Hematopoietic multipotent progenitor cell treated with erythropoietin and hydrocortisone succinate and interleukin-3 and kit ligand, for 8 days (in vitro differentiated cells): ENCODE data around the gene OXSR1.
"Not testable (repeated sequence)": the region's sequence is repeated elsewhere in the genome, so short reads cannot be mapped to it uniquely, and the experiment has no call there.

Experiments used
- DNase-seq: peaks from one replicate; pipeline ENCODE4 v3.0.0-alpha.2; 2015

Gene OXSR1

GRCh38 chr3:38128303-38128655, 37.1 kb upstream of the OXSR1 start:
- no peak for DNase-seq

DNA sequence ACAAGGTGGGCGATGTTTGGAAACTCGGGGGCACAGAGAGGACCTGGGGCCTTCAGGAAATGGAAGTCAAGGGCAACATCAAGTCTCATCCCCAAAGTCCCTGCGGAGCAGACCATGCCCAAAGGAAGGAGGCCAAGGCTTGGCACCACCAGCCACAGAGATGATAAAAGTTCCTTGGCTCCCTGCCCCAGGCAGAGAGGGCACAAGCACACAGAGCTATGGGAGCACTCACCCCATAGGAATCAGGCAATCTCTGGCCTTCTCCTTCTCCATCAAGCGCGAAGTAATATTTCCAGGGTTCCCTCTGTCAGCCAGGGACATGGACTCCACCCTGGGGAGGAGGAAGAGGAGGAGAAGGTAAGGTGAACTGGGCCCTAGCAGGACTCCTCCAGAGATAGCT, 36.3 kb upstream of the OXSR1 start:
- no peak for DNase-seq

GRCh38 chr3:38130631-38131065, 34.7 kb upstream of the OXSR1 start:
- DNase-seq, result no peak

GRCh38 chr3:38131621-38132369, 33.5 kb upstream of the OXSR1 start:
- peak; percentile 51 for DNase-seq

- DNase-seq, result no peak
Measured at GRCh38 chr3:38133209-38133556, 32.2 kb upstream of the OXSR1 start.

DNA sequence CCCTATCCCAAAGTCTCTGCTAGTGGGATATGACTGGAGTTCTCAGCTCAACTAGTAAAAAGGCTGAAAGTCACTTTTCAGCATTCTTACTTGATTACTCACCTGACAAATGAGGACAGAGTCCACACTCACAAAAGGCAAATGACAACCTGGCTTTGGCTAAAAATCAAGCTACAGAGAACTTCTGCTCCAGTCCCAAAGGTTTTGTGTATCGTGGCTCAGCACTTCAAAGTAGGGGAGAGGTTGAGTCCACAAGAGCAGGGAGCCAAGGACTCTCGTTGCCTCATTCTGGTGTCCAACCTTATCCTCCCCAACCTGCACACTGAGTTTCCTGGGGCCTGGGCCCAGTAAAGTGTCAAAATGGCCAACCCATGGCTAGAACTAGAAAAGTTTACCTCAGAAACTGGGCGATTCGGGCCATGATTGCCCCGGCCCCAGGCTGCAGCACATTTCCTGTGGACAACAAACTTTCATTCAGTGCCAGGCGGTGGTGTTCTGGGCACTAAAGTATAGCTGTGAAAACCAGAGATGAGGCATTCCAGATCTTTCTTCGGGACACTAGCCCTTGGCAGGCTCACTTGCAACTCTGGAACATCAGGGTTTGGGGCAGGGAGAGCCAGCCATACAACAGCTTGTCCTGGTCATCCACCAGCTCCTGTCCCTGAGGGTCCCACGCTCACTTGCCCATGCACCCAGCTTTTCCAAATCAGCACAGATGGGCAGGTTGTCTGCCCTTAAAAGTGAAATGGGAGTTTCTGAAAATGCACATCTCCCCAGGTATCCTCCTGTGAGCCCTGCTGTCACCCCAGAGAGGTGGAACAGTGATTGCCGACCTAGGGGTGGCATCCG, 31.6 kb upstream of the OXSR1 start:
- DNase-seq, result no peak

DNA sequence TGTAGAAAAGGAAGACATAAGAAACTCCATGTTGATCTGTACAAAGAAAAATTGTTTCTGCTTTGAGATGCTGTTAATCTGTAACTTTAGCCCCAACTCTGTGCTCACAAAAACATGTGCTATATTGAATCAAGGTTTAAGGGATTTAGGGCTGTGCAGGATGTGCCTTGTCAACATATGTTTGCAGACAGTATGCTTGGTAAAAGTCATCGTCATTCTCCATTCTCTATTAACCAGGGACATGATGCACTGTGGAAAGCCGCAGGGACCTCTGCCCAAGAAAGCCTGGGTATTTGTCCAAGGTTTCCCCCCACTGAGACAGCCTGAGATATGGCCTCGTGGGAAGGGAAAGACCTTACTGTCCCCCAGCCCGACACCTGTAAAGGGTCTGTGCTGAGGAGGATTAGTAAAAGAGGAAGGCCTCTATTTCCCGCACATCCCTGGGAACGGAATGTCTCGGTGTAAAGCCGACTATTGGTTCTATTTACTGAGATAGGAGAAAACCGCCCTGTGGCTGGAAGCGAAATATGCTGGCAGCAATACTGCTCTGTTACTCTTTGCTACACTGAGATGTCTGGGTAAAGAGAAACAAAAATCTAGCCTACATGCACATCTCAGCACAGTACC, 30.7 kb upstream of the OXSR1 start:
- DNase-seq, result not testable (repeated sequence)

DNA sequence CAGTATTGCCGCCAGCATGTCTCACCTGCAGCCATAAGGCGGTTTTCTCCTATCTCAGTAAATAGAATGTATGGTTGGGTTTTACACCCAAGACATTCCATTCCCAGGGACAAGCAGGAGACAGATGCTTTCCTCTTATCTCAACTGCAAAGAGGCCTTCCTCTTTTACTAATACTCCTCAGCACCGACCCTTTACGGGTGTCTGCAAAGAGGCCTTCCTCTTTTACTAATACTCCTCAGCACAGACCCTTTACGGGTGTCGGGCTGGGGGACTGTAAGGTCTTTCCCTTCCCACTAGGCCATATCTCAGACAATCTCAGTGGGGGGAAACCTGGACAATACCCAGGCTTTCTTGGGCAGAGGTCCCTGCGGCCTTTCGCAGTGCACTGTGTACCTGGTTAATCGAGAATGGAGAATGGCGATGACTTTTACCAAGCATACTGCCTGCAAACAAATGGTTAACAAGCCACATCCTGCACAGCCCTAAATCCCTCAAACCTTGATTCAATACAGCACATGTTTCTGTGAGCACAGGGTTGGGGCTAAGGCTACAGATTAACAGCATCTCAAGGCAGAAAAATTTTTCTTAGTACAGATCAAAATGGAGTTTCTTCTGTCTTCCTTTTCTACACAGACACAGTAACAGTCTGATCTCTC, 29.6 kb upstream of the OXSR1 start:
- peak; percentile 19 for DNase-seq

DNA sequence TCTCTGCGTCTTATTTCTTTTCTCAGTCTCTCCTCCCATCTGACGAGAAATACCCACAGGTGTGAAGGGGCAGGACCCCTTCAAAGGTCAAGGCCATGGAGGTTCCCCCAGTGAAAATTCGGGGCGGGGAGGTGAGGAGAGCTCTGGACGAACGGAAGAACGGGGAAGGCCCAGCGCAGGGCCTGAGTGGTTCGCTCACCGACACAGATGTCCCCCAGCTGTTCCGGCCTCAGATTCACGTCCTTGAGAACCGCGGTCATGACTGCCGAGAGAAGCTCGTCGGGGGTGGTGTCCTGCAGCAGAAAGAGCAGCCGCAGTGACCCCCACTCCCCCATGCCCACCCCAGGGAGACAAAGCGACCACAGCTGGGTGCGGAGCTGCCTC, 29.0 kb upstream of the OXSR1 start:
- peak; percentile 16 for DNase-seq

DNA sequence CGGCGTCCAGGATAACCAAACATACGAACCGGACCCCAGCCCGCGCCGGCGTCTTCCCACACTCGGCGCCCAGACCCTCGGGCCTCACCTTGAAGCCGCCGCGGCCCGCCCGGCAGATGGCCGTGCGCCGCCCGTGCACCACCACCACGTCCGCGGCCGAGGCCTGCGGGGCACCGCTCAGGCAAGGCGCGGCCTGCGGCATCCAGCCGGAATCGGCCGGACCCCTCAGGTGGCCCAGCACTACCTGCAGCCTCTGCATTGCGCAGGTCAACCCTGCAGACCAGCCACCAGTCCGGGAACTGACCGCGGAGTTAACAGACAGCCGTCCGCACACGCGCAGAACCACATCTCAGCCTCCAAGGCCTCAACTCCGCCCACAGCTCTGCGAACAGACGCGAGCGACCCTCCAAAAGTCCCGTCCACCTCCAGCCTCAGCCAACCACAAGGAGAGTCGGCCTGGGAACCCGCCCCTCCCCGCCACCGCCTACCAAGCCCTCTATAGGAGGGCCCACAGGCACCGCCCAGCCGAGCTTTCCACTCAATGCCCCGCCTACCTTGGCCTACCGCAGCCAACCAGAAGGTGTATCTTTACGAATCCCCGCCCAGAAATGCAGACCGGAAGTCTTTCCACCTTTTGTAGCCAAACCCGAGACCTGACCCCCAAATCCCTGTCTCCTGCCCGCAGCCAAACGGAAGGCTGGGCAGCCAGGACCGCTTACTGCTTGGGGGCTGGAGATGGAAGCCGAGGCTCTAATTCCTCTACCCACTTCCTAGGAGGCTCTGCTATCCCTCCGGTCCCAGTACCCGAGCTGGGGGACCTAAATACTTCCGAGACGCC, 28.3 kb upstream of the OXSR1 start, which contains the start of gene ACAA1:
Gene ACAA1 (minus strand): TSS at position 351 of the 838 bp plus-strand sequence. CDS start 92 bp downstream, at position 259.
- peak; percentile 99 for DNase-seq

GRCh38 chr3:38137615-38138348, 27.6 kb upstream of the OXSR1 start:
- peak; percentile 27 for DNase-seq

- DNase-seq, result peak; percentile 75
Measured at GRCh38 chr3:38138349-38139190, 26.8 kb upstream of the OXSR1 start, which contains the start of gene MYD88. TSS of gene MYD88 (plus strand) at chr3:38138661. CDS start at chr3:38138701, 40 bp downstream.

DNA sequence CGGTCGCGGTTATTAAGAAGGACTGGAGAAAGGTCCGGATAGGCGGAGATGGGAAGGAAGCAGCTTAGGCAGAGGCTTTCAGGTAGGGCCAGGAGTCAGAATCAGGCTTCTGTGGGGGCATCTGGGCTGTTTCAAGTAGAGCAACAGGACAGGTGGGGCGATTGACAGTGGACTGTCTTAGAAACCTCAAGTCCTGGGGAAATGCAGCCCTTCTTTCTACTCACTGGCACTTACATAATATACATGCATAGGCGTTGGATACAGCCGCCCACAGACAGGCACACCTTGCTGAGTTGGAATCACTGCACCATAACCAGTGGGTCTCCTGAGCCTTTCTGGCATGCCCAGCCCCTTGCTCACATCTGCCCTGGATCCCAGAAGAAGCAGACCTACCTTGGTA, 26.1 kb upstream of the OXSR1 start:
- no peak for DNase-seq

DNA sequence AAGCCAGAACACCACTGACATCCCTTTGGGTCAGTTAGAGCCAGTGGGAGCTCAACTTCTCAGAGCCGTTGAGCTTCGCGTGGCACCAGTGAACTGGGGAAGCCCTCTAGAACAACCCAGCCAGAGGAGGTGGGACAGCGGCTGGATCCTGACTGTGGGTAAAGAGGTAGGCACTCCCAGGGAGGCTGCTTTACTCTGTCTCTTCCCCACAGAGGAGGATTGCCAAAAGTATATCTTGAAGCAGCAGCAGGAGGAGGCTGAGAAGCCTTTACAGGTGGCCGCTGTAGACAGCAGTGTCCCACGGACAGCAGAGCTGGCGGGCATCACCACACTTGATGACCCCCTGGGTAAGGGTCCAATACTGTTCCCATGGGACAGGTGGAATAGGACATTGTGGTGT, 25.7 kb upstream of the OXSR1 start:
- no peak for DNase-seq

GRCh38 chr3:38140326-38141172, 24.8 kb upstream of the OXSR1 start:
- no peak for DNase-seq

DNA sequence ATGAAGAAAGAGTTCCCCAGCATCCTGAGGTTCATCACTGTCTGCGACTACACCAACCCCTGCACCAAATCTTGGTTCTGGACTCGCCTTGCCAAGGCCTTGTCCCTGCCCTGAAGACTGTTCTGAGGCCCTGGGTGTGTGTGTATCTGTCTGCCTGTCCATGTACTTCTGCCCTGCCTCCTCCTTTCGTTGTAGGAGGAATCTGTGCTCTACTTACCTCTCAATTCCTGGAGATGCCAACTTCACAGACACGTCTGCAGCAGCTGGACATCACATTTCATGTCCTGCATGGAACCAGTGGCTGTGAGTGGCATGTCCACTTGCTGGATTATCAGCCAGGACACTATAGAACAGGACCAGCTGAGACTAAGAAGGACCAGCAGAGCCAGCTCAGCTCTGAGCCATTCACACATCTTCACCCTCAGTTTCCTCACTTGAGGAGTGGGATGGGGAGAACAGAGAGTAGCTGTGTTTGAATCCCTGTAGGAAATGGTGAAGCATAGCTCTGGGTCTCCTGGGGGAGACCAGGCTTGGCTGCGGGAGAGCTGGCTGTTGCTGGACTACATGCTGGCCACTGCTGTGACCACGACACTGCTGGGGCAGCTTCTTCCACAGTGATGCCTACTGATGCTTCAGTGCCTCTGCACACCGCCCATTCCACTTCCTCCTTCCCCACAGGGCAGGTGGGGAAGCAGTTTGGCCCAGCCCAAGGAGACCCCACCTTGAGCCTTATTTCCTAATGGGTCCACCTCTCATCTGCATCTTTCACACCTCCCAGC, 24.0 kb upstream of the OXSR1 start:
- DNase-seq, result no peak

GRCh38 chr3:38141952-38142273, 23.4 kb upstream of the OXSR1 start:
- no peak for DNase-seq

GRCh38 chr3:38142959-38143358, 22.4 kb upstream of the OXSR1 start:
- DNase-seq, result no peak

DNA sequence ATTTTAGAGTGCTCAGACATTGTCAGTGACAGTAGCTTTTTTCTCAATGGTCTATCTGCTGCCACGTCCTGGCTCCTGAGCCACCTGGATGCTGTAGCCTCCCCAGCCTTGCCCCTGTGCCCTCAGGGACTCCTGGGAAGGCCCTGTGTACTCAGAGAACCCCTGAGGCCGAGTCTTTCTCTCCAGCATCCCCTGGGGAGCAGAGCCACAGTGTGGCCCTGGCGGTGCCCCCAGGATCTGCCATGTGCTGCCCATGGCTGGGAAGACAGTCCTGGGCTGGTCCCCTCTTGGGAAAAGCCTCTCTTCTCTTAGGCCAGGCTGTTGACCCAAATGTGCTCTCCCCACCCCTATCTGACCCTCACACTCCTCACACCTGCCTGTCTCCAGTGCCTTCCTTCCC, 21.8 kb upstream of the OXSR1 start:
- DNase-seq, result no peak
